HepG2 (cell line): ENCODE data around the gene G6PC3. TPM values are rescaled to one million over a fixed set of nuclear protein-coding genes. Genes with fewer than 3 reads are reported as not detected.

Experiments used
- AGO1 ChIP-seq: fragments of 200-400 bp; formaldehyde crosslinking; IDR thresholded peaks from 2 replicates; pipeline ENCODE4 v1.6.1; 2017; ENCODE audit warnings: mild to moderate bottlenecking, low read depth, low read length, moderate library complexity; ENCODE audit not compliant: poor library complexity, severe bottlenecking
- ASH2L ChIP-seq: fragments of 300-600, 200-600 bp; sonication (generic); IDR thresholded peaks from 2 replicates; pipeline ENCODE4 v1.7.0; 2017; ENCODE audit warnings: low read depth, mild to moderate bottlenecking, moderate library complexity, mixed read lengths, low read length; ENCODE audit not compliant: insufficient read length
- BRCA1 ChIP-seq: sonication (generic); formaldehyde crosslinking; IDR thresholded peaks from 2 replicates; pipeline ENCODE4 v1.4.0; 2020; ENCODE audit warnings: missing genetic modification reagents
- CBX1 ChIP-seq: IDR thresholded peaks from one replicate; pipeline ENCODE4 v1.6.1; 2016; ENCODE audit warnings: antibody characterized with exemption, low read depth
- FOXJ3 ChIP-seq: sonication (generic); formaldehyde crosslinking; IDR thresholded peaks from 2 replicates; pipeline ENCODE4 v1.4.0; 2020; ENCODE audit warnings: missing genetic modification reagents, mild to moderate bottlenecking, borderline replicate concordance
- FOXK2 ChIP-seq: fragments of 450-650 bp; IDR thresholded peaks from 2 replicates; pipeline ENCODE4 v1.6.1; 2016
- GMEB1 ChIP-seq: sonication (generic); formaldehyde crosslinking; IDR thresholded peaks from 2 replicates; pipeline ENCODE4 v1.5.1; 2020; ENCODE audit warnings: missing genetic modification reagents, mild to moderate bottlenecking, borderline replicate concordance
- HNF4G ChIP-seq, 2 experiments: sonication (generic) in 1 of 2; formaldehyde crosslinking in 1 of 2; IDR thresholded peaks; 2 replicates each; pipeline versions ENCODE4 v1.4.0 to v1.6.1; 2011 to 2020; ENCODE audit warnings: borderline replicate concordance in 2 of 2, low read depth in 2 of 2, mild to moderate bottlenecking in 2 of 2, low read length in 1 of 2, missing genetic modification reagents in 1 of 2, moderate library complexity in 1 of 2
- LBX2 ChIP-seq: sonication (generic); formaldehyde crosslinking; IDR thresholded peaks from 2 replicates; pipeline ENCODE4 v1.5.0; 2020; ENCODE audit warnings: missing genetic modification reagents, mild to moderate bottlenecking, borderline replicate concordance
- MAFG ChIP-seq: sonication (generic); formaldehyde crosslinking; IDR thresholded peaks from 2 replicates; pipeline ENCODE4 v1.5.1; 2020; ENCODE audit warnings: mild to moderate bottlenecking, missing genetic modification reagents
- MAX ChIP-seq: IDR thresholded peaks from 2 replicates; pipeline ENCODE4 v1.6.1; 2012; ENCODE audit warnings: inconsistent platforms
- MXD4 ChIP-seq: IDR thresholded peaks from 2 replicates; pipeline ENCODE4 v1.6.1; 2016; ENCODE audit warnings: mild to moderate bottlenecking, missing biosample characterization, missing genetic modification reagents
- PCBP1 ChIP-seq: fragments of 200-400 bp; formaldehyde crosslinking; IDR thresholded peaks from 2 replicates; pipeline ENCODE4 v1.6.1; 2017; ENCODE audit warnings: mild to moderate bottlenecking, low read depth, low read length, borderline replicate concordance
- RFX5 ChIP-seq: IDR thresholded peaks from 2 replicates; pipeline ENCODE4 v1.6.1; 2011; ENCODE audit warnings: low read depth, low read length, improper control_type of control experiment
- SP5 ChIP-seq: IDR thresholded peaks from 2 replicates; pipeline ENCODE4 v1.6.1; 2016; ENCODE audit warnings: low read depth, borderline replicate concordance
- TP53 ChIP-seq: sonication (generic); formaldehyde crosslinking; conservative IDR thresholded peaks from 2 replicates; pipeline ENCODE4 v1.4.0; 2020; ENCODE audit warnings: missing genetic modification reagents
- ZNF619 ChIP-seq: sonication (generic); formaldehyde crosslinking; IDR thresholded peaks from 2 replicates; pipeline ENCODE4 v1.4.0; 2020; ENCODE audit warnings: mild to moderate bottlenecking, missing genetic modification reagents
- polyA plus RNA-seq, 8 experiments: library from polyadenylated mRNA; depleted of rRNA in 3 of 8; stranded (reverse) in 7 of 8; unstranded in 1 of 8; fragments of >200 nt; fragmentation: Illumina TruSeq in 4 of 8; extraction: Trizol in 4 of 8; gene quantifications; 2 replicates each; pipeline versions ENCODE4 v1.2.1 to v1.2.3, GENCODE V29; 2011 to 2016; ENCODE audit warnings: low read depth in 4 of 8, missing spikeins in 1 of 8, mixed read lengths in 1 of 8; ENCODE audit not compliant: insufficient read depth in 1 of 8
- total RNA-seq, 5 experiments: library from RNA; depleted of rRNA; stranded (reverse); fragments of >200 nt; fragmentation: Illumina TruSeq; extraction: Trizol; gene quantifications; 2 replicates each; pipeline ENCODE4 v1.2.3, GENCODE V29; 2016; ENCODE audit warnings: low read depth in 1 of 5
- TF ChIP-seq, protein P1 (sequence below): sonication (generic); formaldehyde crosslinking; IDR thresholded peaks from 2 replicates; pipeline ENCODE4 v1.8.0; 2023; ENCODE audit warnings: mild to moderate bottlenecking, missing genetic modification reagents
- TF ChIP-seq, protein P2 (sequence below): sonication (generic); formaldehyde crosslinking; IDR thresholded peaks from 2 replicates; pipeline ENCODE4 v1.8.1; 2023; ENCODE audit warnings: missing genetic modification reagents, mild to moderate bottlenecking, borderline replicate concordance
- TF ChIP-seq, protein P3 (sequence below): sonication (generic); formaldehyde crosslinking; IDR thresholded peaks from 2 replicates; pipeline ENCODE4 v1.4.0; 2020; ENCODE audit warnings: missing genetic modification reagents; ENCODE audit errors: not compliant biosample characterization
- TF ChIP-seq, protein P4 (sequence below): sonication (generic); formaldehyde crosslinking; IDR thresholded peaks from 2 replicates; pipeline ENCODE4 v1.8.1; 2023; ENCODE audit warnings: missing genetic modification reagents, inconsistent platforms, borderline replicate concordance

G6PC3 gene
- total and polyA plus RNA-seq, 2 of the 13 experiments (the other 11 are each of a cell fraction or from before 2014, with no cell fraction given) = 38.5 to 75.8 TPM

GRCh38 chr17:44070455-44071197 lies at the start of gene G6PC3 (continued):
- TF ChIP-seq ASH2L (peak; percentile 73), LBX2 (no peak; the same call in 1 of the 2 replicates), HNF4G (IDR thresholded peaks at IDR 0.05; ENCODE audit: borderline replicate concordance, low read depth, low read length) (peak; percentile 12; the same call in 1 of the 2 replicates), HNF4G (CRISPR knock-in tag; IDR thresholded peaks at IDR 0.05; ENCODE audit: borderline replicate concordance, low read depth) (peak; percentile 38; the same call in 1 of the 2 replicates), MXD4 (CRISPR knock-in tag) (peak; percentile 100), MAFG (no peak), RFX5 (no peak; the same call in 1 of the 2 replicates), FOXJ3 (CRISPR knock-in tag) (peak; percentile 71; the same call in 1 of the 2 replicates), TP53 (peak; percentile 66), FOXK2 (peak; percentile 74; the same call in 1 of the 2 replicates), MAX (peak; percentile 100), SP5 (peak; percentile 53; the same call in 1 of the 2 replicates), BRCA1 (0 out of 2 replicates have a peak, but pooled peaks have one; percentile 62), ZNF619 (CRISPR knock-in tag) (peak; percentile 88), CBX1 (peak; percentile 92), GMEB1 (CRISPR knock-in tag) (peak; percentile 95), PCBP1 (peak; percentile 72; the same call in 1 of the 2 replicates), AGO1 (peak; percentile 42)
- TF ChIP-seq, protein P1, sequence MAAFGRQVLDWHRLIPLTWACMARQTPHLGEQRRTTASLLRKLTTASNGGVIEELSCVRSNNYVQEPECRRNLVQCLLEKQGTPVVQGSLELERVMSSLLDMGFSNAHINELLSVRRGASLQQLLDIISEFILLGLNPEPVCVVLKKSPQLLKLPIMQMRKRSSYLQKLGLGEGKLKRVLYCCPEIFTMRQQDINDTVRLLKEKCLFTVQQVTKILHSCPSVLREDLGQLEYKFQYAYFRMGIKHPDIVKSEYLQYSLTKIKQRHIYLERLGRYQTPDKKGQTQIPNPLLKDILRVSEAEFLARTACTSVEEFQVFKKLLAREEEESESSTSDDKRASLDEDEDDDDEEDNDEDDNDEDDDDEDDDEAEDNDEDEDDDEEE (CRISPR knock-in tag) = peak; percentile 98; the same call in 1 of the 2 replicates
- TF ChIP-seq, protein P2, sequence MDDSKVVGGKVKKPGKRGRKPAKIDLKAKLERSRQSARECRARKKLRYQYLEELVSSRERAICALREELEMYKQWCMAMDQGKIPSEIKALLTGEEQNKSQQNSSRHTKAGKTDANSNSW (CRISPR knock-in tag) = no peak
- TF ChIP-seq, protein P3, sequence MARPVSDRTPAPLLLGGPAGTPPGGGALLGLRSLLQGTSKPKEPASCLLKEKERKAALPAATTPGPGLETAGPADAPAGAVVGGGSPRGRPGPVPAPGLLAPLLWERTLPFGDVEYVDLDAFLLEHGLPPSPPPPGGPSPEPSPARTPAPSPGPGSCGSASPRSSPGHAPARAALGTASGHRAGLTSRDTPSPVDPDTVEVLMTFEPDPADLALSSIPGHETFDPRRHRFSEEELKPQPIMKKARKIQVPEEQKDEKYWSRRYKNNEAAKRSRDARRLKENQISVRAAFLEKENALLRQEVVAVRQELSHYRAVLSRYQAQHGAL (CRISPR knock-in tag) = peak; percentile 70
- TF ChIP-seq, protein P4, sequence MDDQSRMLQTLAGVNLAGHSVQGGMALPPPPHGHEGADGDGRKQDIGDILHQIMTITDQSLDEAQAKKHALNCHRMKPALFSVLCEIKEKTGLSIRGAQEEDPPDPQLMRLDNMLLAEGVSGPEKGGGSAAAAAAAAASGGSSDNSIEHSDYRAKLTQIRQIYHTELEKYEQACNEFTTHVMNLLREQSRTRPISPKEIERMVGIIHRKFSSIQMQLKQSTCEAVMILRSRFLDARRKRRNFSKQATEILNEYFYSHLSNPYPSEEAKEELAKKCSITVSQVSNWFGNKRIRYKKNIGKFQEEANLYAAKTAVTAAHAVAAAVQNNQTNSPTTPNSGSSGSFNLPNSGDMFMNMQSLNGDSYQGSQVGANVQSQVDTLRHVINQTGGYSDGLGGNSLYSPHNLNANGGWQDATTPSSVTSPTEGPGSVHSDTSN = 0 out of 2 replicates have a peak, but pooled peaks have one; percentile 7
